Neural crest cell (in vitro differentiated cells): Measurements from ENCODE around the gene FBXW9. TPM values are rescaled to one million over a fixed set of nuclear protein-coding genes. Genes with fewer than 3 reads are reported as not detected.

Experiments
- DNase-seq: peaks from one replicate; pipeline ENCODE4 v3.0.0; 2021; ENCODE audit warnings: low read depth, mixed read lengths, low spot score
- H3K27ac Mint-ChIP-seq: one replicate; pipeline ENCODE4 v1.8.0; 2021; ENCODE audit warnings: mild to moderate bottlenecking, mixed read lengths; ENCODE audit not compliant: unreplicated experiment
- H3K27me3 Mint-ChIP-seq: 2 replicates; pipeline ENCODE4 v1.8.0; 2021; ENCODE audit warnings: low read depth, mild to moderate bottlenecking, mixed read lengths
- H3K36me3 Mint-ChIP-seq: 2 replicates; pipeline ENCODE4 v1.8.0; 2021; ENCODE audit warnings: low read depth, mild to moderate bottlenecking, mixed read lengths
- H3K4me1 Mint-ChIP-seq: 2 replicates; pipeline ENCODE4 v1.8.0; 2021; ENCODE audit warnings: mixed read lengths
- H3K4me3 Mint-ChIP-seq: one replicate; pipeline ENCODE4 v1.8.0; 2021; ENCODE audit warnings: mild to moderate bottlenecking, mixed read lengths
- H3K9me3 Mint-ChIP-seq: 2 replicates; pipeline ENCODE4 v1.8.0; 2021; ENCODE audit warnings: mixed read lengths
- total RNA-seq: library from RNA; stranded (reverse); gene quantifications from 2 replicates; pipeline ENCODE4 v1.2.1, GENCODE V29; 2021
- TF ChIP-seq, protein P1 (sequence below): fragments of 200-600 bp; sonication (generic); conservative IDR thresholded peaks from 2 replicates; pipeline ENCODE4 v1.5.0; 2021; ENCODE audit warnings: antibody characterized with exemption, mild to moderate bottlenecking

Gene FBXW9
- total RNA-seq, 1 donor from 2014 or later, result 15.9 TPM

DNA sequence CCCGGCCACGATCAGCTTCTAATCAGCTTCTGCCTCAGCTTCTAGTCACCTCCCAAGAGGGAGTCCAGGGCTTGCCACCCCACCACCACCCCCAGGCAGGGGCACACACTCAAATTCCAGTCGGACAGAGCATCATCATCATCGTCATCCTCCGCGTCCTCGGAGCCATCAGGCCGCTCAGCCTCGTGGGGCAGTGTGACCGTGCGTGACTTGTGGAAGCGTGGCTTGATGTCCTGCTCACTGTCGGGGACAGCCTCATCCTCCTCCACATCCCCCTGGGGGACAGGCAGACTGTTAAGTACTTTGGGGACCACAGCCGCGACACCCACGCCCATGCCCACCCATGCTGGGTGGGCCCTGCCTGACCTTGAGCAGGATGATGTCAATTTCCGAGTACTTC is 14.8 kb upstream of the FBXW9 start:
- Mint-ChIP-seq H3K27ac (no peak overlapping the region), H3K36me3 (peaks cover 13% of the 10 kb centered on the region), H3K27me3 (no peaks in the 10 kb centered on the region), H3K9me3 (no peaks in the 10 kb centered on the region), H3K4me1 (no peaks in the 10 kb centered on the region), H3K4me3 (no peak overlapping the region)
- no peak for DNase-seq
- TF ChIP-seq, protein P1, sequence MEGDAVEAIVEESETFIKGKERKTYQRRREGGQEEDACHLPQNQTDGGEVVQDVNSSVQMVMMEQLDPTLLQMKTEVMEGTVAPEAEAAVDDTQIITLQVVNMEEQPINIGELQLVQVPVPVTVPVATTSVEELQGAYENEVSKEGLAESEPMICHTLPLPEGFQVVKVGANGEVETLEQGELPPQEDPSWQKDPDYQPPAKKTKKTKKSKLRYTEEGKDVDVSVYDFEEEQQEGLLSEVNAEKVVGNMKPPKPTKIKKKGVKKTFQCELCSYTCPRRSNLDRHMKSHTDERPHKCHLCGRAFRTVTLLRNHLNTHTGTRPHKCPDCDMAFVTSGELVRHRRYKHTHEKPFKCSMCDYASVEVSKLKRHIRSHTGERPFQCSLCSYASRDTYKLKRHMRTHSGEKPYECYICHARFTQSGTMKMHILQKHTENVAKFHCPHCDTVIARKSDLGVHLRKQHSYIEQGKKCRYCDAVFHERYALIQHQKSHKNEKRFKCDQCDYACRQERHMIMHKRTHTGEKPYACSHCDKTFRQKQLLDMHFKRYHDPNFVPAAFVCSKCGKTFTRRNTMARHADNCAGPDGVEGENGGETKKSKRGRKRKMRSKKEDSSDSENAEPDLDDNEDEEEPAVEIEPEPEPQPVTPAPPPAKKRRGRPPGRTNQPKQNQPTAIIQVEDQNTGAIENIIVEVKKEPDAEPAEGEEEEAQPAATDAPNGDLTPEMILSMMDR, result no peak

DNA sequence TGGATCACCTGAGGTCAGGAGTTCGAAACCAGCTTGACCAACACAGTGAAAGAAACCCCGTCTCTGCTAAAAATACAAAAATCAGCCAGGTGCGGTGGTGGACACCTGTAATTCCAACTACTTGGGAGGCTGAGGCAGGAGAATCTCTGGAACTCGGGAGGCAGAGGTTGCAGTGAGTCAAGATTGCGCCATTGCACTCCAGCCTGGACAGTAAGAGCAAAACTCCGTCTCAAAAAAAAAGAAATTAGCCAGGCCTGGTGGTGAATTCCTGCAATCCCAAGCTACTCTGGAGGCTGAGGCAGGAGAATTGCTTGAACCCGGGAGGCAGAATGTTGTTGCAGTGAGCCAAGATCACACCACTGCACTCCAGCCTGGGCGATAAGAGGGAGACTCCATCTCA is 12.2 kb upstream of the FBXW9 start:
- no peak overlapping the region for H3K27ac Mint-ChIP-seq
- no peak for DNase-seq
- TF ChIP-seq, protein P1, result no peak
- H3K36me3 Mint-ChIP-seq, result peaks cover 13% of the 10 kb centered on the region
- no peak overlapping the region for H3K4me3 Mint-ChIP-seq
- H3K9me3 Mint-ChIP-seq, result no peaks in the 10 kb centered on the region
- no peaks in the 10 kb centered on the region for H3K27me3 Mint-ChIP-seq
- no peaks in the 10 kb centered on the region for H3K4me1 Mint-ChIP-seq

DNA sequence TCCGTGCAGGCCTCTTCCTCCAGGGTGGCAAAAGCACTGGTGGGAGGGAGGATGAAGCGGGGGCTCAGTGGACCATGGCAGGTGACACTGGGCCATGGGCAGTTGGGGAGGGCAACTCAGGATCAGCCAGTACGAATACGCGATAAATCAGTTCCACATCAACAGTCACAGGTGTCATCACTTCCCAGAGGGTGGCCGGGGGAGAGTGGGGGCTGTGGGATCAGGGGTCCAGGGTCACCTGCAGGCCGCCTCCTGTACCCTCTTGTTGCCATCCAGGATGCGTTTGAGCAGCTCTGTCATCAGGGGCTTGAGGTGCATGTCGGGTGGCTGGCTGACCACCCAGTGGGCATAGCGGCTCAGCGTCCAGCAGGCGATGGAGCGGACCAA is 9.9 kb upstream of the FBXW9 start:
- Mint-ChIP-seq H3K9me3 (no peaks in the 10 kb centered on the region), H3K36me3 (peaks cover 11% of the 10 kb centered on the region), H3K4me3 (no peak overlapping the region), H3K27ac (no peak overlapping the region), H3K4me1 (peaks cover 6% of the 10 kb centered on the region), H3K27me3 (peaks cover 4% of the 10 kb centered on the region)
- DNase-seq, result no peak
- TF ChIP-seq, protein P1, result no peak

DNA sequence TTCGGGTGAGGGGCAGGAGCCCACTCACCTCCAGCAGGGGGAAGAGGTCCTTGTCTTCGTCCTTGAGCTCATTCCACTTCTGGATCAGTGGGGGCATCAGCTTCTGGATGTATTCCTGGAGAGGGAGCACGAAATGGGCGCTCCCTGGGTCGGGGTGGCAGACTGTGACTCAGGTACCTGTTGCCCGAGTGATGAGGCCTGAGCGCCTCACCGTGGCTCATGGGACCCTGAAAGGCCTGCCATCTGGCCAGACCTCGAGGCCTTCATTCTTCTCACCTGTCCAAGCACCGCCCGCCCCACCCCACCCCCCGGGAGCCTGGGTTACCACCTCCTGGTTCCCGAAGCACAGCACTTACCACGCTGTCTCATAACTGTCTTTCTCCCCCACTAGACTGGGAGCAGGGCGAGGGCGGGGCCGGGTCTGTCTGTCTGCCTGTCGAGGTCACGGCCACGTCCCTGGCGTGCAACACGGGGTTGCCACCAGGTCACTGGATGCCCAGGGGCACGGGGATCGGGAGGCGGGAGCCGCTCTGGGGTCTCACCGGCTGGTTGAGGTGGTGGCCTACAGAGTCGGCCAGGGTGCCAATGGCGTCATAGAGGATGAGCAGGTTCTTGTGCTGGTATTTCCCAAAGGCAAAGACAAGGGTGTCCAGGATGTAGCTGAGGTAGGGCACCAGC is 9.4 kb upstream of the FBXW9 start:
- no peak for DNase-seq
- peaks cover 11% of the 10 kb centered on the region for H3K36me3 Mint-ChIP-seq
- H3K27ac Mint-ChIP-seq, result no peak overlapping the region
- TF ChIP-seq, protein P1, result no peak
- H3K27me3 Mint-ChIP-seq, result peaks cover 4% of the 10 kb centered on the region
- H3K4me1 Mint-ChIP-seq, result peaks cover 6% of the 10 kb centered on the region
- no peaks in the 10 kb centered on the region for H3K9me3 Mint-ChIP-seq
- no peak overlapping the region for H3K4me3 Mint-ChIP-seq

DNA sequence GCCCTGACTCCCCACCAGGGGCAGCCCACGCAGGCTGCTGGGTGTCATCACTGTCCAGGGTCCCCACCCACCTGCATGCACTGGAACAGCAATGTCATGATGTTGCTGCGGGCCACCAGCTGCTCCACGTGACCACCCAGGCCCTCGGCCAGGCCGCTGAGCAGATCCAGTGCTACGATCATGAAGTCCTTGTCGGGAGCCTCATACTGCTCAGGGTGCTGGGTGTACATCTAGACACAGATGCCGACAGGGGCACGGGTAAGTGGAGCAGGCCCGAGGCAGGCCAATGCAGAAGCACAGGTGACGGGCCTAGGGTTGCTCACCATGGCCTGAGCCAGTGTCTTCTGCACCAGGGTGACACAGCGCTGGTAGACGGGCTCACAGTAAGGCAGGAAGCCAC is 8.7 kb upstream of the FBXW9 start:
- H3K27me3 Mint-ChIP-seq, result peaks cover 4% of the 10 kb centered on the region
- H3K36me3 Mint-ChIP-seq, result peaks cover 11% of the 10 kb centered on the region
- no peak for DNase-seq
- no peaks in the 10 kb centered on the region for H3K9me3 Mint-ChIP-seq
- H3K4me3 Mint-ChIP-seq, result no peak overlapping the region
- H3K4me1 Mint-ChIP-seq, result peaks cover 6% of the 10 kb centered on the region
- H3K27ac Mint-ChIP-seq, result no peak overlapping the region
- TF ChIP-seq, protein P1, result no peak
